22Rv1 (cell line): Measurements from ENCODE around the gene INSM1.
"Not testable (repeated sequence)": the region's sequence is repeated elsewhere in the genome, so short reads cannot be mapped to it uniquely, and the experiment has no call there.

Experiments
- H3K27ac ChIP-seq: fragments of 450-650 bp; 2 replicates; pipeline ENCODE4 v1.5.1; 2017
- CTCF ChIP-seq: fragments of 450-650 bp; IDR thresholded peaks from 2 replicates; pipeline ENCODE4 v1.5.1; 2017; ENCODE audit warnings: mild to moderate bottlenecking
- ZFX ChIP-seq: fragments of 450-650 bp; IDR thresholded peaks from 2 replicates; pipeline ENCODE4 v1.6.1; 2017; ENCODE audit warnings: antibody characterized with exemption, borderline replicate concordance

Gene INSM1

GRCh38 chr20:20342066-20342465 is 25.8 kb upstream of the INSM1 start:
- H3K27ac ChIP-seq: no peak overlapping the region
- no peak for TF ChIP-seq ZFX
- TF ChIP-seq CTCF: no peak

- no peak overlapping the region for H3K27ac ChIP-seq
- no peak for TF ChIP-seq CTCF
- no peak for TF ChIP-seq ZFX
Observed at GRCh38 chr20:20343932-20344331, 24.0 kb upstream of the INSM1 start.

GRCh38 chr20:20344476-20344875 is 23.4 kb upstream of the INSM1 start:
- no peak for TF ChIP-seq CTCF
- TF ChIP-seq ZFX: no peak
- H3K27ac ChIP-seq: no peak overlapping the region

GRCh38 chr20:20353576-20353975 is 14.3 kb upstream of the INSM1 start:
- TF ChIP-seq ZFX (no peak), CTCF (no peak)
- no peak overlapping the region for H3K27ac ChIP-seq

GRCh38 chr20:20355503-20355902 is 12.4 kb upstream of the INSM1 start:
- H3K27ac ChIP-seq: not testable (repeated sequence)

GRCh38 chr20:20358801-20359200 is 9.1 kb upstream of the INSM1 start:
- no peak overlapping the region for H3K27ac ChIP-seq
- TF ChIP-seq CTCF: no peak
- TF ChIP-seq ZFX: no peak

GRCh38 chr20:20359628-20360027 is 8.3 kb upstream of the INSM1 start:
- H3K27ac ChIP-seq: no peak overlapping the region
- no peak for TF ChIP-seq CTCF
- TF ChIP-seq ZFX: no peak

- TF ChIP-seq CTCF: peak; percentile 90
- TF ChIP-seq ZFX: no peak
- no peak overlapping the region for H3K27ac ChIP-seq
Observed at GRCh38 chr20:20360464-20360863, 7.4 kb upstream of the INSM1 start.
